Stimulated activated naive B cell treated with anti-CD40 and anti-IgM and Interleukin-4, amounts not matched to agents 10 μg/mL and 1 μg/mL and 100 μg/mL, for 72 hours (primary cell): ENCODE data around the gene LRP8.
"Not testable (repeated sequence)": the region's sequence is repeated elsewhere in the genome, so short reads cannot be mapped to it uniquely, and the experiment has no call there.

Experiments used
- ATAC-seq, 2 donors: fragments of 150-1000 bp; cut with Tn5 transposase; replicated peaks; 2 replicates each; pipeline ENCODE4 v1.10.0; 2021; ENCODE audit warnings: moderate library complexity in 1 of 2
- DNase-seq: peaks from one replicate; pipeline ENCODE4 v3.0.0; 2021
- H3K27ac Mint-ChIP-seq: one replicate; pipeline ENCODE4 v1.8.0; 2022; ENCODE audit warnings: mild to moderate bottlenecking, mixed read lengths
- H3K27me3 Mint-ChIP-seq, 2 donors: one replicate each; pipeline ENCODE4 v1.8.0; 2022; ENCODE audit warnings: mixed read lengths in 2 of 2
- H3K36me3 Mint-ChIP-seq, 2 donors: one replicate each; pipeline ENCODE4 v1.8.0; 2022; ENCODE audit warnings: mixed read lengths in 2 of 2, mild to moderate bottlenecking in 1 of 2
- H3K4me1 Mint-ChIP-seq, 2 donors: one replicate each; pipeline ENCODE4 v1.8.0; 2022; ENCODE audit warnings: mixed read lengths in 2 of 2, mild to moderate bottlenecking in 1 of 2
- H3K4me3 Mint-ChIP-seq, 2 donors: one replicate each; pipeline ENCODE4 v1.8.0; 2022; ENCODE audit warnings: mild to moderate bottlenecking in 2 of 2, mixed read lengths in 2 of 2, moderate library complexity in 1 of 2
- H3K9me3 Mint-ChIP-seq, 2 donors: one replicate each; pipeline ENCODE4 v1.8.0; 2022; ENCODE audit warnings: mixed read lengths in 2 of 2, mild to moderate bottlenecking in 1 of 2

LRP8 gene

DNA sequence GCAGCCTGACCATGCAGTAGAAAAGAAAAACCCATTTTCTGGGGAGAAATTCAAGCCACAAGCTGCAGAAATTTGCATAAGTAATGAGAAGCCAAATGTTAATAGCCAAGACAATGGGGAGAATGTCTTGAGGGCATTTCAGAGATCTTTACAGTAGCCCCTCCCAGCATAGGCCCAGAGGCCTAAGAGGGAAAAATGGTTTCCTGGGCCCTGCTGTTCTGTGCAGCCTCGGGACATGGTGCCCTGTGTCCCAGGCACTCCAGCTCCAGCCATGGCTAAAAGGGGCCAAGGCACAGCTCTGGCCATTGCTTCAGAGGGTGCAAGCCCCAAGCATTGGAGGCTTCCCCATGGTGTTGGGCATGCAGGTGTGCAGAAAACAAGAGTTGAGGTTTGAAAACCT, 122.4 kb downstream of the LRP8 start:
- peaks cover 20 to 26% of the 10 kb centered on the region in 2 donors for H3K9me3 Mint-ChIP-seq
- H3K27ac Mint-ChIP-seq, ATAC-seq: not testable (repeated sequence)

GRCh38 chr1:53203466-53203865, 124.4 kb downstream of the LRP8 start:
- Mint-ChIP-seq H3K27me3 (no peaks in the 10 kb centered on the region), H3K4me1 (peaks cover under 1% of the 10 kb centered on the region in 2 donors), H3K4me3 (no peak overlapping the region), H3K9me3 (peaks cover 20 to 26% of the 10 kb centered on the region in 2 donors), H3K27ac (no peak overlapping the region), H3K36me3 (peaks cover 63 to 67% of the 10 kb centered on the region in 2 donors)
- no peak for DNase-seq
- ATAC-seq: no peak

More for the DNA sequence above, 122.4 kb downstream of the LRP8 start:
- H3K4me1 Mint-ChIP-seq, DNase-seq, H3K4me3 Mint-ChIP-seq, H3K27me3 Mint-ChIP-seq: not testable (repeated sequence)
- H3K36me3 Mint-ChIP-seq: peaks cover 79 to 83% of the 10 kb centered on the region in 2 donors

DNA sequence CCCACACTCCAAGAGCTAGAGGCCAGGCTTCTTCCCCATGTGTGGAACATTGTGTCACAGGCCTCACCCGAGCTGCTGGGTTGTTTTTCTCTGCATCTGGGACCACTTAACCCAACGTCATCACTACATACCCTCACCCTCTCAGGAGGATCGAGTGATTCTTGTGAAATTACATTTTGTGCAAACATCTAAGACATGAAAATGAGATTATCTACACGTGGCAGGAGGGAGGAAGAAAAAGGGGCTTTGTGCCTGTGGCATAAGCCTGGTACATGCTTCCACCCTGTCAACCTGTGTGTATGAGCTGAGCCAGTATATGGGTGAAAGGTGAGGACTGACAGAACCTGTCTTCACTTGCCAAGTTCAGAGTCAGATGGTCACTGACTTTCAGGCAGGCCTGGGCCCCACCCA, 129.6 kb downstream of the LRP8 start:
- no peaks in the 10 kb centered on the region for H3K27me3 Mint-ChIP-seq

DNA sequence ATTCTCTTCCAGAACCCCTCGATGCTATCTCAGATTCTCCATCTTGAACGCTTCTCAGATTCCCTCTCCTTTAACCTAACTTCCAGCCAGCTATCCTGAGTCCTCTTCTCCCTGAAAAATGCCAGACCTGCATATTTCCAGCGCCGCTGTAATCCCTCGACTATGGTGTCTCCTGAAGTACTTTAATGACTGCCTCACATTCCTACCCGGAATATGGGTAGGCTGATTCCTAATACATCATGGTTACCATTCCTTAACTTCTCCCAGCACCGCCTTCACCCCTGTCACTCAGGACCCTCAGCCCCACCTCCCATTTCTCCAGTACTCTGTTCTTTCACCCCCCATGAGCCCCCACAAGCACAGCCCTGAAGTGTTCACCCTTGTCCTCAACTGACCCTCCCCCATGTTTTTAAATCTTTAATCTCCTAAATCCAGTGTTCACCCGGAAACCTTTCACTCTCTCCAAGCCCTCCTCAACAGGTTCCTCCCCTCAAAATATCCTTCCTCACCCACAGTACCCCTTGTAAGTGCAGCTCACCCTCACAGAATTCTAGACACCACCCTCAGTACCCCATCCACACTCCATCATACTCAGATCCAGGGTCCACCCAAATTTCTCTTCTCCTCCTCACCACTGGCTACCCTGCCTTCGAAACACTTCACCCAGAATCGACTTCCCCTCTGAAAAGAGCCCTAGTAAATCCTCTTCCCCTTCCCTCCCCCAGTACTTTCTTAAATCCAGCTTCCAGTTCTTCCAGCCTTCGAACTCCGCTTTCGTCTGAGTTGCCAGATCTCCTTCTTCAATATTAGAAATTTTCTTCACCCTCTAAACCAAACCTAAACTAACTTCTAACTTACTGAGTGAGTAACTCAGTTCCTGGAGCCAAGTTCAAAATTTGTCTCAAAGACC, 130.3 kb downstream of the LRP8 start:
- DNase-seq (no peak), ATAC-seq (no peak)
- peaks cover 14 to 25% of the 10 kb centered on the region in 2 donors for H3K4me1 Mint-ChIP-seq
- H3K9me3 Mint-ChIP-seq: no peaks in the 10 kb centered on the region
- H3K4me3 Mint-ChIP-seq: peak overlapping the region; percentile 85 to 93
- H3K27ac Mint-ChIP-seq: peak overlapping the region; percentile 94
- H3K36me3 Mint-ChIP-seq: peaks cover 20 to 23% of the 10 kb centered on the region in 2 donors
- no peaks in the 10 kb centered on the region for H3K27me3 Mint-ChIP-seq

More for the DNA sequence above, 129.6 kb downstream of the LRP8 start:
- Mint-ChIP-seq H3K27ac (peak overlapping the region; percentile 94), H3K4me1 (peaks cover 14 to 25% of the 10 kb centered on the region in 2 donors), H3K9me3 (no peaks in the 10 kb centered on the region), H3K4me3 (peak overlapping the region; percentile 85 to 93), H3K36me3 (peaks cover 26 to 30% of the 10 kb centered on the region in 2 donors)
- DNase-seq (no peak), ATAC-seq (no peak)

GRCh38 chr1:53196485-53197290, 131.2 kb downstream of the LRP8 start, which contains the start of gene CPT2:
CPT2 (plus strand) TSS chr1:53196824; CDS start chr1:53196944, 120 bp downstream.
- Mint-ChIP-seq H3K27ac (peak within 1 kb of the TSS; percentile 96), H3K9me3 (peaks cover 2 to 4% of the 10 kb centered on the region in 2 donors), H3K27me3 (no peaks in the 10 kb centered on the region), H3K36me3 (peaks cover 16 to 18% of the 10 kb centered on the region in 2 donors), H3K4me3 (peak within 1 kb of the TSS; percentile 85 to 93), H3K4me1 (peaks cover 14 to 25% of the 10 kb centered on the region in 2 donors)
- ATAC-seq (peak; percentile 99), DNase-seq (peak; percentile 84)

DNA sequence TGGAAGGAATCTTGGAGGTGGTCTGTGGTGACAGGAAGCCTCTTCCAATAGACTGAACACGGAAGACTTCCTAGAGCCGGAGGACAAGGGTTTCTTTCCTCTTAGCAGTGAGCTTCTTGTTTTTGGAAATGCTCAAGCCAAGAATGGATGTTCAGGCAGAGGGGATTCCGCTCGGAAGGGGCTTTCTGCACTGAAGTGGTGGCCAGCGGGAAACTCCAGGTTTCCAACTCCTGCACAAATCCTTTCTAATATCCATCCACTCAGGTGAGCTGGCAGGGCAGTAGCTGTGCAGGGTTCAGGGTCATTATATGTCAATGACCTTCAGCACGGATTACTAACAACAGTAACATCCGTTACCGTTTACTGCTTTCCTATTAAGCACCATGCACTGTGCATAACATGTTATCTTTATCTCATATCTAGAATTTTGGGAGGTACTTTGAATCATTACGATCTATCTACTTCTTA, 131.8 kb downstream of the LRP8 start:
- DNase-seq (no peak), ATAC-seq (peak; percentile 59)
- H3K9me3 Mint-ChIP-seq: peaks cover 2 to 4% of the 10 kb centered on the region in 2 donors
- peak overlapping the region; percentile 96 for H3K27ac Mint-ChIP-seq
- peaks cover 16% of the 10 kb centered on the region in 2 donors for H3K36me3 Mint-ChIP-seq
- peaks cover 14 to 25% of the 10 kb centered on the region in 2 donors for H3K4me1 Mint-ChIP-seq
- no peaks in the 10 kb centered on the region for H3K27me3 Mint-ChIP-seq
- peak overlapping the region; percentile 85 to 93 for H3K4me3 Mint-ChIP-seq

DNA sequence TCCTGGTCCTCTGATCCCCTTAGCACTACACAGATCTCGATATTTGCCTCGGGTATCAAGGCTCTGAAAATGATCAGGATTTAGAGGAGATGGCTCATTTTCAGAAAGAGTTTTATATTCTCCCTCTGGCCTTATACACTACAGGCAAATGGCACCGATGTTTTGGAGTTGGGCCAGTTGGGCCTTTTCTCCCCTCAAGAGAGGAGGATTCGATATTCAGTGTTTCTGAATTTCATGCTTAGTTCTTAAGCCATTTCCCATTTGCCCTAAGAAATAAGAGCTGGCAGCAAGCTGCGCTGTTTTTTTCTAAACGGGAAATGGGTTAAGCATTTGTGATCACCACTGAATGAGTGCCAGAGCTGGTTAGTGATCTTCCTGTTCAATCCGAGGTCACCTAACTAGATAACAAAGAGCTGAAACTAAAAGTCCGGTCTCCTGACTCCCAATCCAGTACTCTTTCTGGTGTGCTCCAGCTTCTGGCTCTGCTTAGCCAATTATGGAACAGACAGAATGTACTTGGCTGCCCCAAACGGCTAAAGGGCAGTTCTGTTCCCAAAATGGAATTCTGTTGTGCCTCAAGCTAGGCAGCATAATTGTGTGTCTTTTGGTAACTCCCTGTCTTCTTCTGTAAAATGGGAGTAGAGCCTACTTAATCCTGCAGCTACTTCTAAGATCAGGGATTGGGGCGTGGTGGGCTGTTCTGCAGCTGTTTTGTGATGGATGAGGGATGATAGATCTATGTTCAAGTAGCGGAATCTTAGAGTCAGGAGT, 132.4 kb downstream of the LRP8 start:
- no peak overlapping the region for H3K27ac Mint-ChIP-seq
- H3K27me3 Mint-ChIP-seq: peaks cover 0 to 4% of the 10 kb centered on the region in 2 donors
- H3K36me3 Mint-ChIP-seq: peaks cover 11 to 13% of the 10 kb centered on the region in 2 donors
- DNase-seq: no peak
- peaks cover 2 to 4% of the 10 kb centered on the region in 2 donors for H3K9me3 Mint-ChIP-seq
- no peak overlapping the region for H3K4me3 Mint-ChIP-seq
- no peak for ATAC-seq
- H3K4me1 Mint-ChIP-seq: peaks cover 14 to 25% of the 10 kb centered on the region in 2 donors
